Activated CD8-positive, alpha-beta memory T cell treated with anti-CD3 and anti-CD28 coated beads, Interleukin-2, amount 50 U/mL, for 1 hour (primary cell): Measurements from ENCODE around the gene LINGO1.

Experiments used
- DNase-seq: peaks from one replicate; pipeline ENCODE4 v3.0.0-alpha.2; 2020; ENCODE audit errors: extremely low read depth

The LINGO1 gene

DNA sequence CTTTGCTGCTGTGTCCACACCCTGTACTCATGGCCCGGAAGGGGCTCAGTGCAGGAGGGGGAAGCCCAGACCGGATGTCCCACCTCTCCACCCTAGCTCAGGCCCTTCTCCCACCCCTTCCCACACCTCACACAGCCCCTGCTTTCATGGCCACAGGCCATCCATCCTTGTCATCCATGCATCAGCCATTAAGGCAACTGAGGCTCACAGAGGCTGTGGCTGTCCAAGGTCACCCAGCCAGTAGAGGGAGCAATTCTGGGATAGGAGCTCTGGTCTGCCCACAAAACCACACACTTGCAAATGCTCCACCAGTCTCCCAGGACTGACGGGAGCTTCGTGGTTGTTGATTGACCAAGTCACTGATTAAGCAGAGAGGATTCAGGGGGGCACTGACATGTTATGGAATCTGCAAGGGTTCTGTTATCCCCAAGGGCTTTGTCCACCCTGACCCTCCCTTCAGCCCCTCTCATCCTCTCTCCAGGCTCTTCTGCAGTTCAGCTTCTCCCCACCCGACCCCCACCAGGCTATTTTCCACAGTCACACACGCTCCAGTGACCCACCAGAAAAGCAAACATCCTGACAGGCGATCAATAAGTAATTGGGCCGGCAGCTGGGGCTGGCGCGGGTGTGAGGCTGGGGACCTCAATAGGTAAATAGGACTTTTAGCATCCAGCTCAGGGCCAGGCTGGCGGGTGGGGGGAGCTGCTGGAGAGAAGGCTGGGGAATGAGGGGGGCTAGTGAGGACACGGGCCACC, 15.1 kb downstream of the LINGO1 start:
- no peak for DNase-seq

GRCh38 chr15:77616072-77616471, 16.6 kb downstream of the LINGO1 start:
- no peak for DNase-seq

DNA sequence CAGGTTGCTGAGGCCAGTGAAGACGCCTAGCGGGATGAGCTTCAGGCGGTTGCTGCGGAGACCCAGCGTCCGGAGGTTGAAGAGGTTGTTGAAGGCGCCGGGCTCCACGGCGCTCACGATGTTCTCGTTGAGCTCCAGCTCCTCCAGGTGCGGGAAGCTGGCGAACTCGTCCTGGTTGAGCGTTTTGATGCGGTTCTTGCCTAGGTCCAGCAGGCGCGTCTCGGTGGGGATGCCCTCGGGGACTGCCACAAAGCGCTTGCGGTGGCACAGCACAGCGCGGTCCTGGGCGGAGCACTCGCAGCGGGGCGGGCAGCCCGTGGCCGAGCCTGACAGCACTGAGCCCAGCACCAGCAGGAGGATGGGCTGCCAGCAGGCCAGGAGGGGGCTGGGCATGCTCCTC, 17.2 kb downstream of the LINGO1 start:
- DNase-seq, result no peak

- DNase-seq, result no peak
These were observed 18.4 kb downstream of the LINGO1 start for GRCh38 chr15:77614251-77614806.

DNA sequence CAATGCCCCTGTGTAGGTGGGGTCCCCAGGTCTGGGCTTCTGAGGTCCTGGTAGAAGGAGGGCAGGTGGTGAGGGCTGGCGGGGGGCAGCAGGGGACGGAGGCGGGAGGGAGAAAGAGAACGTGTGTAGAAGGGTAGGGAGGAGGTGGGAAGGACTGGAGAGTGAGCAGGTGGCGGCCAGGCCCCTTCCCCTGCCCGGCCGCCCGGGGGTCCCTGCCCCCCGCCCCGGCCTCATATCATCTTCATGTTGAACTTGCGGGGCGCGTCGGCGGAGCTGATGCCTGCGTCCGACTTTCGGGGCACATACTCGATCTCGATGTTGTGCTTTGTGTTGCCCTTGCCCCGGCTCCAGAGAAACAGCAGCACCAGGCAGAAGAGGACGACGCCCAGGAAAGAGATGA, 18.9 kb downstream of the LINGO1 start:
- DNase-seq, result no peak

GRCh38 chr15:77612958-77613601, 19.6 kb downstream of the LINGO1 start:
- DNase-seq, result no peak

DNA sequence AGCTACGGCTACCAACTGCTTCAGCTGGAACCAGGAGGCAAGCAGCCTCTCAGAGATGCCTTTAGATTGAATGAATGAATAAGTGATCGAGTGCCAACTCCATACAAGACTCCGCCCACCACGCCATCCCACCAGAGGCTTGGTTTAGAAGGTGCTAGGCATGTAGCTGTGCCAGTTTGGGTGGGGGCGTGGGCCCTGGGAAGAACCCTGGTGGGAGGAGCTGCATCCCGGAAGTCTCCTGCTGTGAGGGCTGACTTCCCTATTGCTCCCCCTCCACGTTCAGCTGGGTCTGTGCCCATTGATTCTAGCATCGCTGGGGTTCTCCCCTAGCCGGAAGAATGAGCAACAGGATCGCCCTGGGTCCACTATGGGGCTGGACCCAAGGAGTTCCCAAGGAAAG, 20.9 kb downstream of the LINGO1 start:
- DNase-seq, result no peak

GRCh38 chr15:77610731-77611130, 22.0 kb downstream of the LINGO1 start:
- DNase-seq, result no peak

DNA sequence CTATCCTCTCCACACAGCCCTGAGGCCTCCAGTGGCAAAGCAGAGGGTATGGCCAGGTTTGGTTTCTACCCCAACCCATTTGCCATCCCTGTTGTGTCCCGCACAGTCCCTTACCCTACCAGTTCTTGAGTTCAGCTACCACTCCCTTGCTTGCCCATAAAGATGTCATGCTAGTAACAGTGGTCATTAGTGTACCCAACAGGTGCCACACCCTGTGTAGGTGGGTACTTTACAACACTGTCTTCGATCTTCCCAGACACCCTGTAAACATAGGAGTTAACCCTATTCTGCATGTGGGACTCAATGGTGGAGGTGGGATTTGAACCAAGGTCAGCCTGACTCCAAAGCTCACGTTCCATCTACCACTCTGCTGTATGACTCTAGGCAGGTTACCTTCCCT, 23.2 kb downstream of the LINGO1 start:
- no peak for DNase-seq

DNA sequence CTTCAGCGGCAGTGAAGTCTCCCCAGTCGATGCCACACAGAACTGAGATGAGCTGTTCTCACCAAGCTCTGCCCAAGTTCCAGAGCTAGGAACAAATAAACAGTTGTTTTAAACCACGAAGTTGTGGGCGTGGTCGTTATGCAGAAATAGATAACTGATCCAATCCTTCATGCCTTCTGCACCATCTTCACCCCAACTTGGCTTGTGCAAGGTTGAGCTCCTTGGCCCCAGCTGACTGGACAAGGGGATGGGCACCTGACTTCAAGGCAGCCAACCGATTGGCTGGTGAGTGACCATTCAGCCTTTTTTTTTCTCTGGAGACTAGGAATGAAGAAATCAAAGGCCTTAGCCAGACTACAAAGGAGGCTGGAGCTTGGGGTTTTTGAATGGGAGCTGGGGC, 23.9 kb downstream of the LINGO1 start:
- no peak for DNase-seq

DNA sequence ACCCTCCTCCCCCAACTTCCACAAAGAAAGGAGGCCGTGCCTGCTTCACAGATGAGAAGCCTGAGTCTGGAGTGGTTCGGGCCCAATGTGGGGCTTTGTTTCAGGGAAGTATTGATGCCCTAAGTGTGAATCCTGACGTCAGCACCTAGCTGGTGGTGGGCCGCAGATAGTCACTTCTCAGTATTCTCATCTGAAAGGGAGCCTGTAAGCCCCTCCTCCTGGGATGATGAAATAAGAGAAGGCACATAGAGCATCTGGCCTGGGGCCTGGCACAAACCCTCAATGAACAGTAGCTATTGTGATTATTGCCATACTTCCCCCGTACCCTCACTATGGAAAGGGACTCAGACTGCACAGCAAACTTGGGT, 24.8 kb downstream of the LINGO1 start:
- no peak for DNase-seq

DNA sequence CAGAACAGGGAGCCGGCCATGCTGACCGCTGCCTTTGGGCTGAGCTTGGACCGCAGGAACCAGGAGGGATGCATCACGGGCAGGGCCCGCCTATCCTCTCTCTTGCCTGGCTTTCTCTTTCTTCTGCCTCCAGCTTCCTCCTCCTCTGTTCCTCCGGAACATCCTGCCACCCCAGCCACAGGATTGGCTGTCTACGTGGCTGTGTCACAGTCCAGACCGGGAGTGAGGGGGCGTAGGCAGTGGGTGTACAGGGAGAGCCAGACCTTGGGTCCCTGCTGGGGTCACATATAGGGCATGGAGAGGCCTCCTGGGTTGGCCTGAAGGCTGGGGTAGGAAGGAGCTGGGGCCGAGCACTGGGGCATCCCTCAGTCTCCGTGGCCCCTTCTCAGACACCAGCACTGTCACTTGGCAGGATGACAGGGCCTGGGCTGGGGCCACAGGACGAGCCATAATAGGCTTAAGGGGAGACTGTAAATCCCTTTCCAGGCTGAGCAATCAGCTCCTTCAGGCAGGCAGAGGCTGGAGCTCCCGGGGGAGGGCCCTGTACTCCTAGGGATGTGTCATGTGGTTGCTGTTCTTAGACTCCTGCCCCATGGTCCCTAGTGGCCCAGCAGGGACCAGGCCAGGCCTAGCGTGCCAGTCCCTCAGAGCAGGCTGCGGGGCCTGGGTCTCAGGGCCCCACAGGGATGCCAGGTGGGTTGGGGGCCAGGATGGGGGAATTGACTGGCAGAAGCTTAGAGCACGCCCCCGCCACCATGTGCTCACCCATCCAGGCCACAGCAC, 25.4 kb downstream of the LINGO1 start:
- no peak for DNase-seq

- no peak for DNase-seq
These were observed 26.3 kb downstream of the LINGO1 start for GRCh38 chr15:77606142-77607034.

DNA sequence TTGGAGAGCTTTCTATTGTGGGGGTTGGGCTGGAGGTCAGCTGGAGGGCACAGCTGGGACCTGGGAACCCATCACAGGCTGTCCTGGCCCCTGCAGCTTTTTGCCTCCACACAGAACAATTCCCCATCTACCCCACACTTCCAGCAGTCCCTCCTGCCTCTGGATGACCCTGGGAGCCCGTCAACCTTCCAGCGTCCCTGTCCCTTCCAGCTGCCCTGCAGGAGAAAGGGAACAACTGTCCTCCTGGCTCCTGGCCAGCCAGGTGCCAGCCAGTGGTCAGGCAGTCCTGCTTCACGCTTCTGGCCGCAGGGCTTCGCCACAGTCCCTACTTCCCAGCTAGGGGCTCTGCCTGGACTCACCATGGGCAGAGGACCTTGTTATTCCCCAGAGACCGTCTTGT, 27.2 kb downstream of the LINGO1 start:
- no peak for DNase-seq

- no peak for DNase-seq
These were observed 27.7 kb downstream of the LINGO1 start for GRCh38 chr15:77604973-77605372.

DNA sequence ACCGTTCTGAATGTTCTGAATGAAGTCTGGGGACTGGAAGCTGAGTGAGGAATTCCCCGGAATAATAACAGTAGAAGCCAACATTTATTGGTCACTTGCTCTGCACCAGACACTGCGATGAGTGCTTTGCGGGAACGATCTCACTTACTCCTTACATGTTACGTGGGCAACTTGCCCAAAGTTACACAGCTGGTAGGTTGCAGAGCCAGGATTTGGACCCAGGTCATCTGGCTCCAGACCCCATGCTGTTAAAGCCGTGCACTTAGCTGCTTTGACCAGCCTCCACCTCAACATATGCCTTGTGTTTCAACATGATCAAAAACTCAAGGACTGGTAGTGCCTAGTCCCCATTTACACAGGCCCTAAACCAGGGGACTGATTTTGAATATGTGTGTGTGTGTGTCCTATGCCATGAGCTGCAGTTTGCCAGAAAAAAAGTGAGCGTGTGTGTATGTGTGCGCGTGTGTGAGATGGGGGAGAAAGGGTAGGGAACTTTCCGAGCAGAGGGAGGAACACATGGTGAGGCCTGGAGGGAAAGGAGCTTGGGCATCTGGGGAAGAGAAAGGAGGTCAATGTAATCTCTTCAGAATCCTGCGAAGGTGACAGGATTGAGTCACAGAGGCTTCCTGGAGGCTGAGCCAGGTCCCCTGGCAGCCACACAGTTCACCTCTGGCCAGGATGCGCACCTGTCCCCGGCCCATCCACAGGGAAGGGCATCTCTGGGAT, 28.9 kb downstream of the LINGO1 start:
- DNase-seq, result no peak

DNA sequence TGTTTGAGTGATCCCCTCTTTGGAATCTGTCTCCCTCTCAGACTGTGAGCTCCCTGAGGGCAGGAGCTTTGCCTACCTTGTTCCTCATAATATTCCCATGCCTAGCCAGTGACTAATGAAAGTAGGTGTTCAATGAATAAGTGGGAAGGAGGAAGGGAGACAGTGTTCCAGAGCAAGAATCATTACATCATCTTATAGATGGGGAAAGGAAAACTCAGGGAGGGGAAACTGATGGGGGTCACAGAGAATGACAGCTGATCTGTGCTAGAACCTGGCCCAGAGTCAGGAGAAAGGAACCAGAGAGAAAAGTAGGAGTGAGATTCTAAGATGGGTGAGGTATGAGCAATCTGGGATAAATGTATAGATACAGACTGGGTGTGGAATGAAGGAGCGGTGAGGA, 29.9 kb downstream of the LINGO1 start:
- no peak for DNase-seq

- DNase-seq, result no peak
These were observed 32.8 kb downstream of the LINGO1 start for GRCh38 chr15:77599899-77600298.

GRCh38 chr15:77599357-77599756, 33.4 kb downstream of the LINGO1 start:
- DNase-seq, result no peak

GRCh38 chr15:77598644-77599043, 34.1 kb downstream of the LINGO1 start:
- DNase-seq, result no peak
